ENCODE data around the gene DNAJC4. TPM values are rescaled to one million over a fixed set of nuclear protein-coding genes. Genes with fewer than 3 reads are reported as not detected.

The DNAJC4 gene
- total RNA-seq, 4 donors from 2014 or later, result 19.2 to 25.8 (median 21.6) TPM

DNA sequence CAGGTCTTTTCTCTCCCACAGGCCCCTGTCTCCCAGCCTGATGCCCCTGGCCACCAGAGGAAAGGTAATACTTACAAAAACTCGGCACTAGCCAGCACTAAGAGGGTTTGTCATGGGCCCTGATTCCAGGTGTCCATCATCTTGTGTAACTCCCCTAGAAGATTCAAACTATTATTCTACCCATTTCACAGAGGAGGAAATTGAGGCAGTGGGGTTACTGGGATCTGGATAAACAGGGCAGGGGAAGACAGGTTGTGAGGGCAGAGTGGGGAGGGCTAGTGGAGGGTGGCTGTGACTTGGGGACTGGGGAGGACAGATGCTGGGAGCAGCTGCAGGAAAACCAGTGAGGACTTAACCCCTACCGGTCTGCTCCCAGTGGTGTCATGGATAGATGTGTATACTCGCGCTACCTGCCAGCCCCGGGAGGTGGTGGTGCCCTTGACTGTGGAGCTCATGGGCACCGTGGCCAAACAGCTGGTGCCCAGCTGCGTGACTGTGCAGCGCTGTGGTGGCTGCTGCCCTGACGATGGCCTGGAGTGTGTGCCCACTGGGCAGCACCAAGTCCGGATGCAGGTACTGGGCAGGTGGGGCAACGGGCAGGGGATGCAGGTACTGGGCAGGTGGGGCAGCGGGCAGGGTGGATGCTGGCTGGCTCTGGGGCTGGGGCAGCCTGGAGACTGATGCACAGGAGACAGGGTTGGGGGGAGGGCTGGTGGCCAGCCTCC, 5.3 kb downstream of the DNAJC4 start:
- DNase-seq (ENCODE audit: low spot score) (no peak), ATAC-seq (ENCODE audit: low FRiP score) (no peak)
- TF ChIP-seq, protein P1, sequence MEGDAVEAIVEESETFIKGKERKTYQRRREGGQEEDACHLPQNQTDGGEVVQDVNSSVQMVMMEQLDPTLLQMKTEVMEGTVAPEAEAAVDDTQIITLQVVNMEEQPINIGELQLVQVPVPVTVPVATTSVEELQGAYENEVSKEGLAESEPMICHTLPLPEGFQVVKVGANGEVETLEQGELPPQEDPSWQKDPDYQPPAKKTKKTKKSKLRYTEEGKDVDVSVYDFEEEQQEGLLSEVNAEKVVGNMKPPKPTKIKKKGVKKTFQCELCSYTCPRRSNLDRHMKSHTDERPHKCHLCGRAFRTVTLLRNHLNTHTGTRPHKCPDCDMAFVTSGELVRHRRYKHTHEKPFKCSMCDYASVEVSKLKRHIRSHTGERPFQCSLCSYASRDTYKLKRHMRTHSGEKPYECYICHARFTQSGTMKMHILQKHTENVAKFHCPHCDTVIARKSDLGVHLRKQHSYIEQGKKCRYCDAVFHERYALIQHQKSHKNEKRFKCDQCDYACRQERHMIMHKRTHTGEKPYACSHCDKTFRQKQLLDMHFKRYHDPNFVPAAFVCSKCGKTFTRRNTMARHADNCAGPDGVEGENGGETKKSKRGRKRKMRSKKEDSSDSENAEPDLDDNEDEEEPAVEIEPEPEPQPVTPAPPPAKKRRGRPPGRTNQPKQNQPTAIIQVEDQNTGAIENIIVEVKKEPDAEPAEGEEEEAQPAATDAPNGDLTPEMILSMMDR (IDR thresholded peaks at IDR 0.05), result no peak

DNA sequence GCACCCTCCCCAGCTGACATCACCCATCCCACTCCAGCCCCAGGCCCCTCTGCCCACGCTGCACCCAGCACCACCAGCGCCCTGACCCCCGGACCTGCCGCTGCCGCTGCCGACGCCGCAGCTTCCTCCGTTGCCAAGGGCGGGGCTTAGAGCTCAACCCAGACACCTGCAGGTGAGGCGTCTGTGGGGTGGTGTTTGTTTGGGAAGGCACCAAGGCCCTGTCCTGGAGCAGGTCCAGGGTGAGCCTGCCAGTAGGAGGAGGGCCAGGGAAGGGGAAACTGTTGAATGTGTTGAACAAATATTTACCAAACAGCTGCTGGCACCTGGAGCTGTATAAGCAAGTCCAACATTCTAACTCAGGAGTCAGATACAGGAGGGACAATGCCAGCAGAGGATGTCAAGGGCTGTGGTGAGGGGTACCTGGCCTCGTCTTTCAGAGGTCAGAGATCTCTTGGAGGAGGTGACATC, 7.2 kb downstream of the DNAJC4 start:
- DNase-seq (ENCODE audit: low spot score) (no peak), ATAC-seq (ENCODE audit: low FRiP score) (no peak)
- TF ChIP-seq, protein P1 (IDR thresholded peaks at IDR 0.05), result no peak

DNA sequence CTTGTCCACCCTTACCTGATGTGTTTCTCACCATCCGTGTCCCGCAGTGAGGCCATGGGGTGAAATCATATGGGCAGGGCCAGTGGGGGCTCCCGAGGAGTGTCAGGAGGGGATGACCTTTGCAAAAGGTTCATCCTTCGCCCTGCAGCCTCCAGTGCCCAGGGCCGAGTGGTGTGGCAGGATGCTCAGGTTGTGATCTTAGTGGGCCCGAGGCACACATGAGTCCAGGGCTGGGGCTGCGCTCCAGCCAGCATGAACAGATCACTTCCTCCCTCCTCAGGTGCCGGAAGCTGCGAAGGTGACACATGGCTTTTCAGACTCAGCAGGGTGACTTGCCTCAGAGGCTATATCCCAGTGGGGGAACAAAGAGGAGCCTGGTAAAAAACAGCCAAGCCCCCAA, 7.7 kb downstream of the DNAJC4 start:
- TF ChIP-seq, protein P1 (IDR thresholded peaks at IDR 0.05), result no peak

DNA sequence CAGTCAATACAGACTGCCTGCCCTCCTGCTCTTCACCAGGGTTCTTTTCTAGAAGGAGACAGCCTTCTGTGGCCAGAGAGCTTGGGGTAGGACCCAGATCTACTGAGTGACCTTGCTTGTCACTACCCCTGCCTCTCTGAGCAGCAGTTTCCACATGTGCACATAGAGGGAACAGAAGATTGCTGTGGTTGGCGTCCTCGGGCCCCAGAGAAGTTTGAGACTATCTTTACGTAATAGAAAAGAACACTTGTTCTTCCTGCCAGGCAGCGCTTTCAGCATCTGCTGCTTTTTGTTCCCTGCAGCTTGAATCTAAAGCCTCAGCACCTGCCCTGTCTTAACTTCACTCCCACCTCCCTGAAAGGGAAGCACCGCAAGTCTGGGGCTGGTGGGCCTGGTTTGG, 8.7 kb downstream of the DNAJC4 start:
- no peak for DNase-seq (ENCODE audit: low spot score)
- TF ChIP-seq, protein P1 (IDR thresholded peaks at IDR 0.05), result no peak
- ATAC-seq (ENCODE audit: low FRiP score), result no peak

More for the DNA sequence above, 7.7 kb downstream of the DNAJC4 start:
- ATAC-seq (ENCODE audit: low FRiP score), result no peak
- no peak for DNase-seq (ENCODE audit: low spot score)

DNA sequence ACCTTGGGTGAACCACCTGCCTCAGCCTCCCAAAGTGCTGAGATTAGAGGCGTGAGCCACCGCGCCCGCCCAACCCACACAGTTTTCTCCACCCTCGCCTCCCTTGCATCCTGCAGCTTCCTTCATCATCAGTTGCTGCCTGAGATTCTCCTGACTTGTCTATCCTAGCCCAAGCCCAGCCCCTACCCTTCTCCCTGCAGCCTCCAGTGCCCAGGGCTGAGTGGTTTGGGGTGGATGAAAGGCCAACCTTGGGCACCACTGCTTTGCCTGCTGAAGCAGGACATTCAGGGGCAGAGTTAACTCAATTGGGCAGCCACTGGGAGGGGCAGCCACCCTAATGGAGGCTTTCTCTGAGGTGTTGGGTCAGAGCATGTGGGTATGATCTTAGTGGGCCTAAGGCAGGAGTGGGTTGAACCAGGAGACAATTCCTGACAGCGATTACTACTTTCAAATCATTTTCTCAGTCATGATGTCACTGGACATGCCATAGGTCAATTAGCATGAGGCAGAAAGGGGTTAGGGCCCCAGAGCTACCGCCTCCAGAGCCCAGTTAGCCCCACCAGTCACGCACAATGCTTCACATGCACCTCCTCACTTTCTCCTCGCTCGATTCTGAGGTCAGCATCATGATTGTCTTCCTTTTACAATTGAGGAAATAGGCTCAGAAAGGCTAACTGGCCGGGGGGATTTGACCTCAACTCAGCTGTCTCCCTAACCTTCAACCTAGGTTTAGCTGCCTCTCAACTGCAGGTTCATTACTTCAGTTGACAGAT, 9.5 kb downstream of the DNAJC4 start:
- no peak for ATAC-seq (ENCODE audit: low FRiP score)
- DNase-seq (ENCODE audit: low spot score), result no peak
- TF ChIP-seq, protein P1 (IDR thresholded peaks at IDR 0.05), result no peak

DNA sequence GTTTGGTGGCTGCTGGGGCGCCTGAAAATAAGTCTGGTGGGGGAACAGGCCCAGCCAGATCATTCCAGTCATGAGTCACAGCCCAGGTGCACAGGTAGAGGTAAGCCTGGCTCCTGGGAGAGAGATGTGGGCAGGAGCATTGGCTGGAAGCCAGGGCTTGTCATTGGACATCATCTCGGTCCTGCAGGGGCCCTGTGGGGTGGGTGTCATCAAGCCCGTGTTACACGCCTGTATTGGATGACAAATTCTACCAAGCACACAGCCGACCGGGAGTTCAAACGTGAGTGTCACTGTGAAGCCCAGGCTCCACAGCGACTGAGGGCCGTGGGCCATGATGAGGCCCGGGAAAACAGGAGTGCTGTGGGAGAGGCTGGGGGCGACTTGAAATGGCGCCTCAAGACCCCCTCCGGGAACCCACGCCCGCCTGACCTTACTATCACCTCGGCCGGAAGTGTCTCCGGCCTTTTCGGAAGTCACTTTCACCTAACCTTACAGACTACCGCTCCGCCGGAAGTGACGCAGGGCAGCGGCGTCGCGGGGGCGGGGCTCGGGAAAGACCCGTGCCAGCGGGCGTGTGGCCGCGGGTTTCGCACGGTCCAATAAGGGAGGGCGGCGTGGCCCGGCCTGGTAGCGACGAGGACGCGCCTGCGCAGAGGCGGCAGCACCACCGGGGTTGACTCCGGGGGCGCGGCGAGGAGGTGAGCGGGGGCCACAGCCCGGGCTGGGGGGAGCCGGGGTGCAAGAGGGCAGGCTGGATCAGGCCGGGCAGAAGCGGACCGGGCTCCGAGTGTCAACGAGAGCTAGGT, 10.3 kb downstream of the DNAJC4 start, which contains the start of gene FKBP2:
Gene FKBP2, plus strand, starts transcription at position 661 of the 806 bp plus-strand sequence. CDS start 1,293 bp downstream, outside the sequence.
- ATAC-seq (ENCODE audit: low FRiP score), result peak; percentile 86
- TF ChIP-seq, protein P1 (IDR thresholded peaks at IDR 0.05), result no peak
- DNase-seq (ENCODE audit: low spot score), result peak; percentile 95

Data from omental fat pad (tissue), 4 donors.